GM15510 (cell line): ENCODE data around the gene NYNRIN.

Experiments used
- POLR2A ChIP-seq: IDR thresholded peaks from 3 replicates; pipeline ENCODE4 v1.6.1; 2011; ENCODE audit warnings: borderline replicate concordance; ENCODE audit not compliant: insufficient read length; ENCODE audit errors: extremely low read depth

NYNRIN gene

GRCh38 chr14:24379907-24380730 is 18.7 kb upstream of the NYNRIN start:
- no peak for TF ChIP-seq POLR2A

GRCh38 chr14:24381363-24382063 is 17.3 kb upstream of the NYNRIN start:
- no peak for TF ChIP-seq POLR2A

GRCh38 chr14:24382064-24382371 is 16.8 kb upstream of the NYNRIN start:
- no peak for TF ChIP-seq POLR2A

GRCh38 chr14:24384169-24384568 is 14.6 kb upstream of the NYNRIN start:
- TF ChIP-seq POLR2A: no peak

DNA sequence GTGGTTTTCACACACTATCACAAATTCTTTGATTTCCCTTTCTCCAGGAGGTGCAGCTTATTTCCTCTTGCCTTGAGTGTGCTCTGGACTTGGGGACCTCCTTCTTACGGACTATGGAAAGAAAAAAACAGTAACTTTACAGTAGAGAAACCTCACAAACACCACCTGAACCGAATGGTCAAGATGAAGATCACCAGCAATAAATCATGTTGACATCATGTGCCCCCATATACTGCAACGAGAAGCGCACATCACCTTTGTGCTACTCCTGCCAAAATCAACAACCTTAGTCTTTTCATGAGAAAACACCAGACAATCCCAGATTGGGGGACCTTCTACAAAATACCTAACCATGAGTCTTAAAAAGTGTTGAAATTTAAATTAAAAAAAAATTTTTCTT is 13.3 kb upstream of the NYNRIN start:
- TF ChIP-seq POLR2A: no peak

DNA sequence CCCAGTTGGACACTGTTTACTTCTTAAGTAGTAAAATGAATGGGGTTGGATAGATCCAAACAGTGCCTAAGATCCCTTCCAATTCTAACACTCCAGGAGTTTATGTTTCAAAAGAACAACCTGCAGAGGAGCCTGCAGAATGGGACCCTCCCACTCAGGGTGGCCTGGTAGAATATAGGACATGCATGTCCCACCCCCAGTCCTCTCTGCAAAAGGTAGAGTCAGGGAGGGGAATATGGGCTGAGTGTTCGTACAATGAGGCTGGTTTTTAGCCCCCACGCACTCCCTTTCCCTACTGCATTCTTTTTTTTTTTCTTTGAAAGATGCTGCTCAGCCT is 11.8 kb upstream of the NYNRIN start:
- TF ChIP-seq POLR2A: no peak

DNA sequence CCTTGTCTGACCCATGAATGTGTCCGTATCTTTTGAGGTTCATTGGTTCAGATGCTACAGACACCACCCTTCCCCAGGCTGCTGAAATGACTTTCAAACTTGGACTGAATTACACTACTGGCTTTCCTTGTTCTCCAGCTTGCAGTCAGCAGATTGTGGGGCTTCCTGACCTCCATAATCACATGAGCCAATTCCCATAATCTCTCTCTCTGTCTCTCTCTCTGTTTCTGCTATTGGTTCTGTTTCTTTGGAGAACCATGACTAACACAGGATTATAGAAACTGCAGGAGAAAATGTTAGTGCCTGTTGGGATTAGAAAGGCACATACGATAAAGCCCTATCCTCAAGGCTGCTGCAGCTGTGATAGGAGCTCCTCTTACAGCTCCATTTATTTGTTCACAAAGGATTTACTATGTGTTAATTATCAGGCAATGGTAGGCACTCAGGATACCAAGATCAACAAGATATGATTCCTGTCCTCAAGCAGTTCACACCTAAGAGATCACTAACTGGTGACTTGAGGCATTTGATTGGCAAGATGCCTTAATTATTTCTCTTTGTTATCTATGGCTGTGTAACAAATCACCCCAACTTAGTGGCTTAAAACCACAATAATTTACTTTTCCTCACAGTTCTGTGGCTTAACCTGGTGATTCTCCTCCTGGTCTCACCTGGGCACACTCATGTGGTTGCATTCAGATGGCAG is 10.2 kb upstream of the NYNRIN start:
- no peak for TF ChIP-seq POLR2A

- TF ChIP-seq POLR2A: no peak
These were observed 9.5 kb upstream of the NYNRIN start for GRCh38 chr14:24389226-24389848.

- TF ChIP-seq POLR2A: no peak
These were observed 7.9 kb upstream of the NYNRIN start for GRCh38 chr14:24390701-24391468.

- no peak for TF ChIP-seq POLR2A
These were observed 6.3 kb upstream of the NYNRIN start for GRCh38 chr14:24392325-24393091.

GRCh38 chr14:24394275-24394674 is 4.5 kb upstream of the NYNRIN start:
- TF ChIP-seq POLR2A: no peak

DNA sequence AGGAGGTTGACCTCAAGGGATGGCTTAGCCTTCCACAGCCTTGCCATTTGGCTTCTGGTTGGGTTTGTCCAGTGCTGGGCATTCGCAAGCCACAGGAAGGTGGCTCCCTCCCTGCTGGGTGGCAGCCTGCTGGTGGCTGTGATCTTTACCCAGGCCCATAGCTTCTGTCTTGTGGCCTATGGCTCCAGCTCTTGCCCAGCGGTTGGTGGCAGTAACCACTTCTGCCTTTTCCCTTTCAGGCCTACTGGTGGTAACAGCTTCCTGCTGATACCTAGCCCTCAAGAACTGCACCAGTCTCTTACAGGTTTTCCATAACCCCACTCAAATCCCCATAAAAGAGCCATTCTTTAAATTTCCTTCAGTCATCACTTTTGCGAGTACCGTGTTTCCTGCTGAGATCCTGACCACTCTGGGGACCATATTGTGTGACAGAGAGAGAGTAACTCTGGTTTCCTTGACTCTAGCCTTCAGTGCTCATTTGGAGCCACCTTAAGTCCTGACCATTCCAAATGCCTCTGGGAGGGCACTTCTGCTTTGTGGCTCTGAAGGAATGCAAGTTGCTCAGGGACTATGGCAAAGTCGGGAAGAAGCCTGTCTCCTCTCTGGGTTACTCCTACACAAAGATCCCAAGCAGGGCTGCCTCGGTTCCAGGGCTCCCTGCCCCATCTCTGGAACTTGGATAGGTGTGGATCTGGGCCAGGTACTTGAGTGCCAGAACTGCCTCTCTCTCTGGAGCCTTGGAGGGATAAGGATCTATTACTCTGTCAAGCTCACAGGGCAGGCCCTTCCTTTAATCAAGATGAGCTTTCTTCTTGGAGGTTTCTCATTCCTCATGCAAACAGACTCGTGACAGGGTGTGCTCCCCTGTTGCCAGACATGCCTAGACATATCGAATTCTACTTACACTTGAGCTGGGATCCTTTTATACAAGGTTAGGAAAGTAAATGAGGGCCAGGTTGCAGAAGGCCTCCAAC is 2.9 kb upstream of the NYNRIN start:
- no peak for TF ChIP-seq POLR2A
